ENCODE results near the gene TSPAN32.
"Not testable (repeated sequence)": the region's sequence is repeated elsewhere in the genome, so short reads cannot be mapped to it uniquely, and the experiment has no call there.

The TSPAN32 gene

DNA sequence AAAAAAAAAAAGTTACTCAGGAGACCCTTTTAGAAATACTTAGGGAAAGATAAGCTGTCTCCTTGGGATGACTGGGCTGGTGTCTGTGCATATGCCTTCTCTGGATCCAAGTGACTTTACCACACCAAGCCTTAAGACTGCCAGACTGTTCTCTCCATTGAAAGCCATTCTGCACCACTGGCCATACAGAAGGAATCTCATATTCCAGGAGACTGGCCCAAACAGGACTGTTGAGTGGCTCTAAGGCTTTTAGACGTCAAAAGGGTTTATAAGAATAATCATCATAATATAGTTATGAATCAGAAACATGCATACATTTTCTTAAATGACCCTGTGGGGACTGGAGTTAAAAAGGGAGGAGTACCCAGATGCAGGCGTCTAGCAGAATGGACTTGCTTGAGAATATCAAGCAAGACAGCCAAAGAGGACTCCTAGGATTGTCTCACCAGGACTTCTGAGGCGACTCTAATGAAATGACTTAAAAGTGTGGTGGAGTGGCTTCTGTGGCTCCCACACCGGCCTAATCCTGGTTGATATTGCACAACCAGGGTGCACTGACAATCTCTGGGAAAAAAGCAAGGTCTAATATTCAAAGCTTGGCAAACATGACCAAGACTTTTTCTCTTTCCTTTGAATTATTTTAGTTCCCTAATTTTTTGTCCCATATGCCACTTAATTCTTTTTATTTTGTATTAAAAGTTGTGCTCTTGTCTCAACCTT lies 31.8 kb downstream of the TSPAN32 start:
- not testable (repeated sequence) for H3K4me3 Mint-ChIP-seq; H3K36me3 Mint-ChIP-seq (ENCODE audit: low read depth); H3K4me1 Mint-ChIP-seq (ENCODE audit: low read depth); H3K27ac Mint-ChIP-seq
- Mint-ChIP-seq H3K27me3 (ENCODE audit: low read depth) (peaks cover 19% of the 10 kb centered on the region), H3K9me3 (peaks cover 17% of the 10 kb centered on the region)

DNA sequence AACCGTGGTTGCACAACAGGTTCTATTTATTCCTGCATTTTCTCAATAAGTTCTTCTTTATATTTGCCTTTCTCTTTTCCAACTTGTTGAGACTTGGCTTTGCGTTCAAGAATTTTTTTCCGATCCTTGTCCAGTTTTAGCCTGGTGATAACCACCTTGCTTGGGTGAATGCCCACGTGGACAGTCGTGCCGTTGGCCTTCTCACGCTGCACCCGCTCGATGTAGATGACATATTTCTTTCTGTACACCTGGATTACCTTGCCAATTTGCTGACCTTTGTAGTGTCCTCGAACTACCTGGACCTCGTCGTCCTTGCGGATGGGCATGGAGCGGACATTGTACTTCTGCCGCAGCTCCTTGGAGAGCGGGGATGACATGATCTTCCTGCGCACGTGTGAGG lies 33.5 kb downstream of the TSPAN32 start:
- not testable (repeated sequence) for H3K27ac Mint-ChIP-seq; H3K4me3 Mint-ChIP-seq; H3K4me1 Mint-ChIP-seq (ENCODE audit: low read depth); H3K36me3 Mint-ChIP-seq (ENCODE audit: low read depth)
- Mint-ChIP-seq H3K9me3 (peaks cover 15% of the 10 kb centered on the region), H3K27me3 (ENCODE audit: low read depth) (peaks cover 22% of the 10 kb centered on the region)

DNA sequence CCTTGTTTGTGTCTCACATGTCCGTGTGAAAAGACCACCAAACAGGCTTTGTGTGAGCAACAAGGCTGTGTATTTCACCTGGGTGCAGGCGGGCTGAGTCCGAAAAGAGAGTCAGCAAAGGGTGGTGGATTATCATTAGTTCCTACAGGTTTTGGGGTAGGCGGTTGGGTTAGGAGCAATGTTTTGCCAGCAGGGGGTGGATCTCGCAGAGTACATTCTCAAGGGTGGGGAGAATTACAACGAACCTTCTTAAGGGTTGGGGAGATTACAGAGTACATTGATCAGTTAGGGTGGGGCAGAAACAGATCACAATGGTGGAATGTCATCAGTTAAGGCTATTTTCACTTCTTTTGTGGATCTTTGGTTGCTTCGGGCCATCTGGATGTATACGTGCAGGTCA lies 36.9 kb downstream of the TSPAN32 start:
- H3K4me3 Mint-ChIP-seq; H3K27ac Mint-ChIP-seq; H3K36me3 Mint-ChIP-seq (ENCODE audit: low read depth); H3K4me1 Mint-ChIP-seq (ENCODE audit: low read depth); H3K9me3 Mint-ChIP-seq: not testable (repeated sequence)
- H3K27me3 Mint-ChIP-seq (ENCODE audit: low read depth) = peaks cover 22% of the 10 kb centered on the region

GRCh38 chr11:2342557-2342956 lies 40.7 kb downstream of the TSPAN32 start:
- H3K9me3 Mint-ChIP-seq = no peaks in the 10 kb centered on the region
- no peak overlapping the region for H3K4me3 Mint-ChIP-seq
- H3K27me3 Mint-ChIP-seq (ENCODE audit: low read depth) = peaks cover 11% of the 10 kb centered on the region
- H3K27ac Mint-ChIP-seq = no peak overlapping the region
- H3K36me3 Mint-ChIP-seq (ENCODE audit: low read depth) = no peaks in the 10 kb centered on the region
- no peaks in the 10 kb centered on the region for H3K4me1 Mint-ChIP-seq (ENCODE audit: low read depth)

GRCh38 chr11:2342981-2343380 lies 41.2 kb downstream of the TSPAN32 start:
- Mint-ChIP-seq H3K27ac (no peak overlapping the region), H3K27me3 (ENCODE audit: low read depth) (peaks cover 8% of the 10 kb centered on the region), H3K36me3 (ENCODE audit: low read depth) (no peaks in the 10 kb centered on the region), H3K4me1 (ENCODE audit: low read depth) (no peaks in the 10 kb centered on the region), H3K4me3 (no peak overlapping the region), H3K9me3 (peaks cover under 1% of the 10 kb centered on the region)

DNA sequence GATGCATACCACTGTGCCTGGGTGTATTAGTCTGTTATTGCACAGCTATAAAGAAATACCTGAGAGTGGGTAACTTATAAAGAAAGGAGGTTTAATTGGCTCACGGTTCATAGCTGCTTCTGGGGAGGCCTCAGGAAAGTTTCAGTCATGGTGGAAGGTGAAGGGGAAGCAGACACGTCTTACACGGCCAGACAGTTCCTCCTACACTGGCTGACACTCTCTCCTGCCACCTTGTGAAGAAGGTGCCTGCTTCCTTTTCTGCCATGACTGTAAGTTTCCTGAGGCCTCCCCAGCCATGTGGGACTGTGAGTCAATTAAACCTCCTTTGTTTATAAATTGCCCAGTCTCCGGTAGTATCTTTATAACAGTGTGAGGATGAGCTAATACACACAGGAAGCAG lies 41.7 kb downstream of the TSPAN32 start:
- Mint-ChIP-seq H3K36me3 (ENCODE audit: low read depth) (no peaks in the 10 kb centered on the region), H3K27ac (no peak overlapping the region), H3K4me1 (ENCODE audit: low read depth) (no peaks in the 10 kb centered on the region), H3K4me3 (no peak overlapping the region), H3K9me3 (peaks cover 6% of the 10 kb centered on the region), H3K27me3 (ENCODE audit: low read depth) (peaks cover 9% of the 10 kb centered on the region)

- Mint-ChIP-seq H3K27me3 (ENCODE audit: low read depth) (peaks cover 6% of the 10 kb centered on the region), H3K36me3 (ENCODE audit: low read depth) (no peaks in the 10 kb centered on the region), H3K4me3 (no peak overlapping the region), H3K27ac (no peak overlapping the region), H3K9me3 (peaks cover 14% of the 10 kb centered on the region), H3K4me1 (ENCODE audit: low read depth) (no peaks in the 10 kb centered on the region)
Observed at GRCh38 chr11:2345050-2345449, 43.2 kb downstream of the TSPAN32 start.

GRCh38 chr11:2346014-2346413 lies 44.2 kb downstream of the TSPAN32 start:
- Mint-ChIP-seq H3K27ac (no peak overlapping the region), H3K4me1 (ENCODE audit: low read depth) (no peaks in the 10 kb centered on the region), H3K4me3 (no peak overlapping the region), H3K27me3 (ENCODE audit: low read depth) (peaks cover 10% of the 10 kb centered on the region), H3K9me3 (peaks cover 14% of the 10 kb centered on the region), H3K36me3 (ENCODE audit: low read depth) (no peaks in the 10 kb centered on the region)

DNA sequence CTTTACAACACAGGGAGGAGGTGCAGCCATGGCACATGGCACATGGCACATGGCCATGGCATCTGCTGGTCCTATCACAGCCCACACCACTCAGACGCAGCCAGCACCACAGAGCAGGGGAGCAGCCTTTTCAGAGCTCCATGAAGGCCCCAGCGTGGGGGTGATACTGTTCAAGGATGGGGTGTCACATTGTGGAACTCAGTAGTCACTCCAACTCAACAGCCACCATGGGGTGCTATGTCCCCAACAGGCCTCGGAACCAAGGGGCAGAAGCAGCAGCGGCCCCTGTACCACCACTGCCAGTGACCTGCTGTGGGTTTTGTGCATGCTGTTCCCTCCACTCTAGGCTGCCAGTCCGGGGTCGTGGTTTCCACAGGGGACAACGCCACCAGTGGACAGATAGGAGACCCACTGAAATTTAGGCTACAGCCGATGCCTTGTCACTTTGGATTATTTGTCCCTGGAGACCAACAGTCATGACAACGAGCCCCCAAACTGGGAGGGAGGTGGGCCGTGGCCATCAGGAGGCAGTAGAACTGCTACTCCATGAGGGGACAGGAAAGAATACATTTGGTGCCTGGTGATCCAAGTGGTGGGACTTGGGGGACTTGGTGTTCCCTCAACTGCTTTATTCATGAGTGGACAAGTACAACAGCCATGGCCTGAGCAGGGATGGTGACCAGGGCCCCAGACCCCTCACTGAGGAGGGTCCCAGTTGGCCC lies 44.9 kb downstream of the TSPAN32 start:
- peaks cover 14% of the 10 kb centered on the region for H3K9me3 Mint-ChIP-seq
- no peak overlapping the region for H3K27ac Mint-ChIP-seq
- H3K4me3 Mint-ChIP-seq = no peak overlapping the region
- peaks cover 14% of the 10 kb centered on the region for H3K27me3 Mint-ChIP-seq (ENCODE audit: low read depth)
- no peaks in the 10 kb centered on the region for H3K4me1 Mint-ChIP-seq (ENCODE audit: low read depth)
- H3K36me3 Mint-ChIP-seq (ENCODE audit: low read depth) = no peaks in the 10 kb centered on the region

GRCh38 chr11:2347308-2347830 lies 45.6 kb downstream of the TSPAN32 start:
- no peaks in the 10 kb centered on the region for H3K4me1 Mint-ChIP-seq (ENCODE audit: low read depth)
- H3K9me3 Mint-ChIP-seq = peaks cover 14% of the 10 kb centered on the region
- no peak overlapping the region for H3K27ac Mint-ChIP-seq
- H3K4me3 Mint-ChIP-seq = no peak overlapping the region
- H3K36me3 Mint-ChIP-seq (ENCODE audit: low read depth) = no peaks in the 10 kb centered on the region
- peaks cover 14% of the 10 kb centered on the region for H3K27me3 Mint-ChIP-seq (ENCODE audit: low read depth)

DNA sequence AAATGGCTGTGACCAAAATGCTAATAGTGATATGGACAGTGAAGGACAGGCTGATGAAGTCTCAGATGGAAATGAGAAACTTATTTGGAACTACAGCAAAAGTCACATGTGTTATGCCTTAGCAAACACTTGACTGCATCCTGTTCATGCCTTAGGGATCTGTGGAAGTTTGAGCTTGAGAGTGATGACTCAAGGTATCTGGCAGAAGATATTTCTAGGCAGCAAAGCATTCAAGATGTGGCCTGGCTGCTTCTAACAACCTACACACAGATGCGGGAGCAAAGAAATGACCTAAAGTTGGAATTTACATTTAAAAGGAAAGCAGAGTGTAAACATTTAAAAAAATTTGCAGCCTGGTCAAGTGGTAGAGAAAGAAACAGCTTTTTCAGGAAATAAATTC lies 47.2 kb downstream of the TSPAN32 start:
- Mint-ChIP-seq H3K4me1 (ENCODE audit: low read depth) (no peaks in the 10 kb centered on the region), H3K27ac (no peak overlapping the region), H3K9me3 (peaks cover 14% of the 10 kb centered on the region), H3K36me3 (ENCODE audit: low read depth) (no peaks in the 10 kb centered on the region), H3K27me3 (ENCODE audit: low read depth) (peaks cover 14% of the 10 kb centered on the region), H3K4me3 (no peak overlapping the region)

- Mint-ChIP-seq H3K9me3 (peaks cover 14% of the 10 kb centered on the region), H3K4me3 (no peak overlapping the region), H3K27ac (no peak overlapping the region), H3K4me1 (ENCODE audit: low read depth) (no peaks in the 10 kb centered on the region), H3K27me3 (ENCODE audit: low read depth) (peaks cover 14% of the 10 kb centered on the region), H3K36me3 (ENCODE audit: low read depth) (no peaks in the 10 kb centered on the region)
Observed at GRCh38 chr11:2351701-2352100, 49.9 kb downstream of the TSPAN32 start.

DNA sequence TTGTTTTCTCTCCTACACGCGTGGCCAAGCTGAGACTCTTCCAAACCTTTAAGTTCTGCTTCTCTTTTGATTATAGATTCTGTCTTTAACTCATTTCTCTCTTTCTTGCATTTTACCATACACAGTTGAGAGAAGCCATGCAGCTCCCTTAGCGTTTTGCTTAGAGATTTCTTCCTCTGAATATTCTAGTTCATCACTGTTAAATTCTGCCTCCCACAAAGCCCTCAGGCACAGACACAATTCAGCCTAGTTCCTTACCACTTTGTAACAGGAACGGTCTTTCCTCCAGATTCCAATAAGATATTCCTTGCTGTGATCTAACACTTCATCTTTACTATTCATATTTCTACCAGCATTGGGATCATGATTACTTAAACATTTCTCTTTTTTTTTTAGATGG lies 50.6 kb downstream of the TSPAN32 start:
- H3K4me1 Mint-ChIP-seq (ENCODE audit: low read depth) = no peaks in the 10 kb centered on the region
- H3K4me3 Mint-ChIP-seq = no peak overlapping the region
- H3K9me3 Mint-ChIP-seq = peaks cover 14% of the 10 kb centered on the region
- peaks cover 14% of the 10 kb centered on the region for H3K27me3 Mint-ChIP-seq (ENCODE audit: low read depth)
- no peaks in the 10 kb centered on the region for H3K36me3 Mint-ChIP-seq (ENCODE audit: low read depth)
- H3K27ac Mint-ChIP-seq = no peak overlapping the region

DNA sequence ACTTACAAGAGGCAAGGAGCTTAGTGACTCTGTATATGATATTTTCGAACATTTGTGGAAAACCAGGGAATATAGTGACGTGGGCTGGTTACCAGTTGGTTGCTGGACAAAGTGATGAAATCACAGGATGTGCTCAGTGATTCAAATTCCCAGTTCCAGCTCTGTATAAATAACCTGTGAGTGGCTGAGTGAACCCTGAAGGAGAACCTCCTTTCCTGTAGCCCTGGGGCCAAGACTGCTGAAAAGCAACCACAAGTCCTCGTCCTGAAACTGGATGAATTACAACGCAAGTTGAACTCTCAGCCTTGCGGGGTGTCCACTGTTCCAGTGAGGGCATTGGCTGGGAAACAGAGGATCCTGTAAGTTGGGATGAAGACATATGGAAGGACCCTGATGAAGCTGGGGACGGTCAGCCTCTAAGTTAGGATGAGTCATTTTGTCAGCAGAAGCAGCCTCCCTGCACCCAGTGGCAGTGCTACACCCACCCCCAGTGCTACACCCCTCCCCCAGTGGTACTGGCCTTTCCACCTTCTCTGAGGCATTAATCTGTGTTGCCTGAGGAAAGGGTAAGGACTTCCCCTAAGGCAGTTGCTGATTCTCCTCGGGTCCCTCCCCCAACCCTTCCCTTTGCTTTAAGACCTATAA lies 53.3 kb downstream of the TSPAN32 start:
- Mint-ChIP-seq H3K9me3 (no peaks in the 10 kb centered on the region), H3K27me3 (ENCODE audit: low read depth) (peaks cover 7% of the 10 kb centered on the region), H3K4me1 (ENCODE audit: low read depth) (no peaks in the 10 kb centered on the region), H3K27ac (no peak overlapping the region), H3K4me3 (no peak overlapping the region), H3K36me3 (ENCODE audit: low read depth) (no peaks in the 10 kb centered on the region)

DNA sequence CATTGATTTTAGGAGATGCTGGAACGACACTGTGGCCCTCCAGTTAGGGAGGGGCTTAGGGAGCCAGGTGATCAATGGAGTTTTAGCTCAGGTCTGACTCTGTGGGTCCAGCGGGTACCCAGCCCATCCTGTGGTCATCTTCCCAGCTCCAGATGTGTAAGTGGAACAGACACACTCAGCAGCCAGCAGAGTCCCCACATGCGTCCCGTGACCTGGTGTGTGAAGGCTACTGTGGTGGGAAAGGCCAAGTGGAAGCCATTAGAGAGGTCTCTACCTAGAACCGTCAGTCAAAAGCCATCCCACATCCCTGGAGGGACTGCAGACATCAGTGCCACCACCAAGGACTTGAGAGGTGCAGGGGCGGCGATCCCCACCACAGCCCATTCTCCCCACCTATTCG lies 55.4 kb downstream of the TSPAN32 start:
- no peak overlapping the region for H3K27ac Mint-ChIP-seq
- no peaks in the 10 kb centered on the region for H3K9me3 Mint-ChIP-seq
- no peaks in the 10 kb centered on the region for H3K4me1 Mint-ChIP-seq (ENCODE audit: low read depth)
- H3K27me3 Mint-ChIP-seq (ENCODE audit: low read depth) = no peaks in the 10 kb centered on the region
- H3K4me3 Mint-ChIP-seq = no peak overlapping the region
- H3K36me3 Mint-ChIP-seq (ENCODE audit: low read depth) = no peaks in the 10 kb centered on the region
